Measurements from ENCODE around the gene TRIP4. TPM values are rescaled to one million over a fixed set of nuclear protein-coding genes. Genes with fewer than 3 reads are reported as not detected.

Gene TRIP4
- total and polyA plus RNA-seq, 9 of the 15 experiments (the other 6 are each of a cell fraction or from before 2014, with no cell fraction given) = 7.6 to 23.3 (median 16.7) TPM

- TF ChIP-seq PATZ1 (CRISPR knock-in tag; IDR thresholded peaks at IDR 0.05; ENCODE audit: borderline replicate concordance) = no peak
- no peak for TF ChIP-seq SREBF2 (CRISPR knock-in tag; IDR thresholded peaks at IDR 0.05)
- no peak for TF ChIP-seq ARHGAP35 (IDR thresholded peaks at IDR 0.05; ENCODE audit: partially characterized antibody)
- TF ChIP-seq RBM15 (IDR thresholded peaks at IDR 0.05; ENCODE audit: insufficient read depth, low read length) = no peak
- peak; percentile 83 for TF ChIP-seq SMARCA4 (IDR thresholded peaks at IDR 0.05)
- TF ChIP-seq HDAC2 (IDR thresholded peaks at IDR 0.05) = peak; percentile 93
- TF ChIP-seq NR3C1 (CRISPR knock-in tag; IDR thresholded peaks at IDR 0.05) = no peak
- TF ChIP-seq IFI16 (CRISPR knock-in tag; IDR thresholded peaks at IDR 0.05) = no peak
- TF ChIP-seq ZNF324 (CRISPR knock-in tag; IDR thresholded peaks at IDR 0.05) = no peak
- no peak for TF ChIP-seq ZBTB26 (CRISPR knock-in tag; IDR thresholded peaks at IDR 0.05)
- no peak for TF ChIP-seq MTA3 (IDR thresholded peaks at IDR 0.05; ENCODE audit: borderline replicate concordance)
- TF ChIP-seq ZNF717 (CRISPR knock-in tag; IDR thresholded peaks at IDR 0.05) = no peak
- no peak for TF ChIP-seq JUN (IDR thresholded peaks at IDR 0.05; ENCODE audit: borderline replicate concordance, low read depth, low read length)
- TF ChIP-seq JUN (CRISPR knock-in tag; IDR thresholded peaks at IDR 0.05; ENCODE audit: borderline replicate concordance) = no peak
- TF ChIP-seq SETDB1 (IDR thresholded peaks at IDR 0.05; ENCODE audit: low read length) = no peak
- no peak for TF ChIP-seq MAFG (tag; conservative IDR thresholded peaks at IDR 0.05)
- no peak for TF ChIP-seq CHD4 (IDR thresholded peaks at IDR 0.05; ENCODE audit: insufficient read depth, insufficient replicate concordance, low read depth, low read length, poor library complexity, severe bottlenecking)
- TF ChIP-seq SRSF9 (IDR thresholded peaks at IDR 0.05; ENCODE audit: borderline replicate concordance, low read depth, low read length) = no peak
- no peak for TF ChIP-seq MYNN (IDR thresholded peaks at IDR 0.05)
- TF ChIP-seq MYNN (CRISPR knock-in tag; IDR thresholded peaks at IDR 0.05) = no peak
- no peak for TF ChIP-seq ZBTB7A (IDR thresholded peaks at IDR 0.05; ENCODE audit: borderline replicate concordance, control insufficient read depth, low read depth, low read length)
- peak; percentile 56; the same call in 1 of the 2 replicates for TF ChIP-seq SP1 (CRISPR knock-in tag; IDR thresholded peaks at IDR 0.05)
- no peak for TF ChIP-seq TAF7 (tag; IDR thresholded peaks at IDR 0.05)
- TF ChIP-seq ZBTB12 (CRISPR knock-in tag; IDR thresholded peaks at IDR 0.05) = no peak
- no peak for TF ChIP-seq ZNF707 (CRISPR knock-in tag; conservative IDR thresholded peaks at IDR 0.05)
- TF ChIP-seq GABPB2 (CRISPR knock-in tag; conservative IDR thresholded peaks at IDR 0.05) = no peak
These were observed 42.5 kb downstream of the TRIP4 start (continued) for GRCh38 chr15:64430000-64430735.

Measured in K562 (cell line).